HCT116 (cell line): ENCODE data around the gene STPG1.

Experiments
- CTCF ChIP-seq, 3 experiments: fragments of 200-600 bp in 1 of 3; sonication (generic) in 1 of 3; IDR thresholded peaks in 2 of 3; conservative IDR thresholded peaks in 1 of 3; 2 replicates each; pipeline ENCODE4 v1.5.1; 2012 to 2017; ENCODE audit warnings: low read depth in 2 of 3, low read length in 2 of 3, antibody characterized with exemption in 1 of 3, borderline replicate concordance in 1 of 3, control low read depth in 1 of 3, mild to moderate bottlenecking in 1 of 3, mixed read lengths in 1 of 3, mixed run types in 1 of 3, moderate library complexity in 1 of 3; ENCODE audit not compliant: insufficient read depth in 1 of 3
- POLR2A ChIP-seq: IDR thresholded peaks from 2 replicates; pipeline ENCODE4 v1.7.0; 2011; ENCODE audit warnings: borderline replicate concordance; ENCODE audit not compliant: insufficient read depth, insufficient read length; ENCODE audit errors: extremely low read depth
- POLR2AphosphoS5 ChIP-seq: IDR thresholded peaks from 2 replicates; pipeline ENCODE4 v1.6.1; 2011; ENCODE audit warnings: mild to moderate bottlenecking, low read depth, low read length, moderate library complexity
- TF ChIP-seq, protein P1 (sequence below): IDR thresholded peaks from 2 replicates; pipeline ENCODE4 v1.6.1; 2012

DNA sequence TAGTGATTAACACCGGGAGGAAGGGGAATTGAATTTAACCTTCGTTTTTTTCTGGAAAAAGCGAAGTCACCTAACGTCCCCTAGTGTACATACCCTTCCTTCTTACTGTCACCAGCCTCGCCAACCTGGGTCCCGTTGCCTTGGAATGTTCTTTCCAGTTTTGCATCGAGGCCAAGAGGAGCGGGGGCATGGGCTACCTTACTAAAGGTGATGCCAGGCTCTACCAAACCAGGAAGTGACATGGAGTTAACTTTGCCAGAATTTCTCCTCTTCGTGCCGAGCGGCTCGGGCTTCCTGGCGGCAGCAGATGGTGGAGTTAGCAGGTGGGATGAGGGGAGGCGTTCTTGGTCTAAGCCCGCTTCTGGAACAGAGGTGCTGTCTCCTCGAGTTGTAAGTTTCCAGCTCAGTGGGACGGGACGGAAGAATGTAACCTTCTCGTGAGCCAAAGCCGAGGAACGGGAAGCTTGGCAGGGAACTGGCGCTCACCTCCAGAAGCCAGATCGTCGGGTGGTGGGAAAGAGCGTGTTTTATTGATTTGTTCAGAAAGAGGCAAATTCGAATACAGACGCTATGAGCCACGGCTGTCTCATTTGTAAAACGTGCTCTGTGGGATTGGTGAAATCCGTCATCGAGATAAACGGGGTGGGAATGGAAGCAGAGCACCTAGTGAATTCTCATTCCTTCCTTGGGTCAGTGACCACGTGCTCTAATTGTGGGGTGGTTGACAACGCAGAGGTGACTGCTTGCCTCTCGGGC is 2.5 kb upstream of the STPG1 start:
- TF ChIP-seq, protein P1, sequence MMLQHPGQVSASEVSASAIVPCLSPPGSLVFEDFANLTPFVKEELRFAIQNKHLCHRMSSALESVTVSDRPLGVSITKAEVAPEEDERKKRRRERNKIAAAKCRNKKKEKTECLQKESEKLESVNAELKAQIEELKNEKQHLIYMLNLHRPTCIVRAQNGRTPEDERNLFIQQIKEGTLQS = no peak
- no peak for TF ChIP-seq POLR2AphosphoS5
- TF ChIP-seq CTCF (IDR thresholded peaks at IDR 0.05 in 2 of 3, conservative IDR thresholded peaks at IDR 0.05 in 1 of 3; ENCODE audit: borderline replicate concordance in 1 of 3, insufficient read depth in 1 of 3, low read depth in 2 of 3, low read length in 2 of 3) = no peak
- no peak for TF ChIP-seq POLR2A
